Colonic mucosa (tissue), 4 donors: ENCODE measurements around the gene CHD1L. TPM values are rescaled to one million over a fixed set of nuclear protein-coding genes. Genes with fewer than 3 reads are reported as not detected.

ENCODE experiments used
- DNase-seq: peaks from one replicate; pipeline ENCODE4 v3.0.0-alpha.2; 2020
- H3K27ac ChIP-seq: fragments of 200-600 bp; one replicate; pipeline ENCODE4 v1.8.0; 2021
- H3K27me3 ChIP-seq: fragments of 200-600 bp; one replicate; pipeline ENCODE4 v1.8.0; 2021
- H3K36me3 ChIP-seq: fragments of 200-600 bp; one replicate; pipeline ENCODE4 v1.8.0; 2021
- H3K4me1 ChIP-seq: fragments of 200-600 bp; one replicate; pipeline ENCODE4 v1.8.0; 2021; ENCODE audit warnings: mild to moderate bottlenecking
- H3K4me3 ChIP-seq: fragments of 200-600 bp; one replicate; pipeline ENCODE4 v1.8.0; 2021
- H3K9ac ChIP-seq, 2 donors: one replicate each; pipeline ENCODE4 v1.7.0; 2013; ENCODE audit warnings: control low read depth in 2 of 2, low read depth in 2 of 2, low read length in 2 of 2
- H3K9me3 ChIP-seq: fragments of 200-600 bp; one replicate; pipeline ENCODE4 v1.8.0; 2021
- intact Hi-C: fragments of 100-400 bp; cut with DNase I; formaldehyde crosslinking; loops from one replicate; pipeline ENCODE4 v1.14.1; 2022
- total RNA-seq, 2 donors: library from RNA; stranded (reverse); fragmentation: NEBNext Ultra II Directional in 1 of 2; extraction: Animal tissue kit (Norgen Biotek cat#: 25700) in 1 of 2; gene quantifications; one replicate each; pipeline ENCODE4 v1.2.1, GENCODE V29; 2021
- TF ChIP-seq, protein P1 (sequence below): fragments of 200-600 bp; IDR thresholded peaks from one replicate; pipeline ENCODE4 v1.8.0; 2022; ENCODE audit warnings: antibody characterized with exemption, mild to moderate bottlenecking
- donor health status: healthy.
- donor health status: DM: no; HTN: no; CAD: no.
- donor health status: DM: no; HTN: no; CAD: no.

CHD1L gene
- total RNA-seq, 2 donors from 2014 or later: 34.7 to 40.7 TPM

- Histone ChIP-seq H3K4me3 (no peak overlapping the region), H3K9me3 (no peaks in the 10 kb centered on the region), H3K9ac (no peak overlapping the region), H3K27ac (no peak overlapping the region), H3K4me1 (no peaks in the 10 kb centered on the region), H3K36me3 (no peaks in the 10 kb centered on the region), H3K27me3 (no peaks in the 10 kb centered on the region)
- DNase-seq: no peak
- intact Hi-C loops: no loop called here
- TF ChIP-seq, protein P1, sequence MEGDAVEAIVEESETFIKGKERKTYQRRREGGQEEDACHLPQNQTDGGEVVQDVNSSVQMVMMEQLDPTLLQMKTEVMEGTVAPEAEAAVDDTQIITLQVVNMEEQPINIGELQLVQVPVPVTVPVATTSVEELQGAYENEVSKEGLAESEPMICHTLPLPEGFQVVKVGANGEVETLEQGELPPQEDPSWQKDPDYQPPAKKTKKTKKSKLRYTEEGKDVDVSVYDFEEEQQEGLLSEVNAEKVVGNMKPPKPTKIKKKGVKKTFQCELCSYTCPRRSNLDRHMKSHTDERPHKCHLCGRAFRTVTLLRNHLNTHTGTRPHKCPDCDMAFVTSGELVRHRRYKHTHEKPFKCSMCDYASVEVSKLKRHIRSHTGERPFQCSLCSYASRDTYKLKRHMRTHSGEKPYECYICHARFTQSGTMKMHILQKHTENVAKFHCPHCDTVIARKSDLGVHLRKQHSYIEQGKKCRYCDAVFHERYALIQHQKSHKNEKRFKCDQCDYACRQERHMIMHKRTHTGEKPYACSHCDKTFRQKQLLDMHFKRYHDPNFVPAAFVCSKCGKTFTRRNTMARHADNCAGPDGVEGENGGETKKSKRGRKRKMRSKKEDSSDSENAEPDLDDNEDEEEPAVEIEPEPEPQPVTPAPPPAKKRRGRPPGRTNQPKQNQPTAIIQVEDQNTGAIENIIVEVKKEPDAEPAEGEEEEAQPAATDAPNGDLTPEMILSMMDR: no peak
These were observed 93.8 kb downstream of the CHD1L start for GRCh38 chr1:147336291-147336690.

DNA sequence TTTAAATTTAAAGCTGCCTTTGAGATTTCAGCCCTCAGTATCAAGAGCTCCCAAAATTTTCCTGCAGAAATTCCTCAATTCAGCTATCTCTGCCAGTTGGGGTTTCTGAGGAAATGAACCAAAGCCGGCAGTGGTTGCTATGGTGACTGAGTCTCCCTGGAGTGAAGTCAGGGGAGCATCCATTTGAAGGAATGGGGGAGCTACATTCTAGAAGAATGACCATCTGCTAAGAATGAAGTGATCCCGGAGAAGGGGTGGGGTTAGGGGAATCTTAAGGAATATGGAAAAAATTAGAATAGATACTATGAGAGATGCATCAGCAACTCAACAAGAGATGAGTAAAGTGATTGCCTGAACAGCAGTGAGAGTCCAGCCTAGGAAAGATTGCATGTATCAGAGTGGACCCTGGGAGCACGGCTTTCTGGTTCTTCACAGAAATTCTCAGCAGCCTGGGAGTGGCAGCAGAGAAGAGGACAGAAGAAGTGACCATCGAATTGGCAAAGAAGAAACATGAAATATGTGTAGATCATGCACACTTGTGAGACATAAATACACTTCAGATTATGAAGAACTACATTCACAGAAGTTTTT lies 94.7 kb downstream of the CHD1L start:
- intact Hi-C loops: no loop called here
- Histone ChIP-seq H3K27ac (no peak overlapping the region), H3K4me3 (no peak overlapping the region), H3K27me3 (no peaks in the 10 kb centered on the region), H3K4me1 (no peaks in the 10 kb centered on the region), H3K9ac (no peak overlapping the region), H3K9me3 (no peaks in the 10 kb centered on the region), H3K36me3 (no peaks in the 10 kb centered on the region)
- DNase-seq: no peak
- TF ChIP-seq, protein P1: no peak

- Histone ChIP-seq H3K27ac (no peak overlapping the region), H3K9me3 (no peaks in the 10 kb centered on the region), H3K36me3 (no peaks in the 10 kb centered on the region), H3K4me3 (no peak overlapping the region), H3K9ac (no peak overlapping the region), H3K27me3 (no peaks in the 10 kb centered on the region), H3K4me1 (no peaks in the 10 kb centered on the region)
- DNase-seq: no peak
- TF ChIP-seq, protein P1: no peak
- intact Hi-C loops: no loop called here
These were observed 96.1 kb downstream of the CHD1L start for GRCh38 chr1:147338571-147338970.

GRCh38 chr1:147341246-147341645 lies 98.8 kb downstream of the CHD1L start:
- Histone ChIP-seq H3K36me3 (no peaks in the 10 kb centered on the region), H3K9ac (no peak overlapping the region), H3K4me1 (no peaks in the 10 kb centered on the region), H3K4me3 (no peak overlapping the region), H3K27ac (no peak overlapping the region), H3K9me3 (no peaks in the 10 kb centered on the region), H3K27me3 (no peaks in the 10 kb centered on the region)
- TF ChIP-seq, protein P1: no peak
- no peak for DNase-seq
- intact Hi-C loops: no loop called here

Other genes with a start within 250 kb of the CHD1L start
- 10 to 100 TPM; 11.3 to 22.5 TPM for gene PRKAB2, start 70.2 kb upstream of the CHD1L start, total RNA-seq
- gene FMO5, start 17.3 kb upstream of the CHD1L start, total RNA-seq: 10 to 100 TPM; 22.9 to 65.6 TPM